ENCODE data around the gene MTTP.

MTTP gene

GRCh38 chr4:99573735-99574368 is 772 bp upstream of the MTTP start:
- no peak overlapping the region for H3K4me3 ChIP-seq (ENCODE audit: severe bottlenecking)
- DNase-seq (ENCODE audit: low spot score) (no peak), ATAC-seq (ENCODE audit: low read depth) (no peak)
- H3K9me3 ChIP-seq (ENCODE audit: severe bottlenecking), result no peaks in the 10 kb centered on the region
- H3K4me1 ChIP-seq (ENCODE audit: insufficient read depth, poor library complexity, severe bottlenecking), result peaks cover 4% of the 10 kb centered on the region
- no peak overlapping the region for H3K27ac ChIP-seq (ENCODE audit: poor library complexity, severe bottlenecking)
- H3K27me3 ChIP-seq (ENCODE audit: insufficient read depth, poor library complexity, severe bottlenecking), result no peaks in the 10 kb centered on the region
- H3K36me3 ChIP-seq (ENCODE audit: low read depth), result no peaks in the 10 kb centered on the region
- no peak for TF ChIP-seq CTCF (IDR thresholded peaks at IDR 0.05; ENCODE audit: poor library complexity, severe bottlenecking)

DNA sequence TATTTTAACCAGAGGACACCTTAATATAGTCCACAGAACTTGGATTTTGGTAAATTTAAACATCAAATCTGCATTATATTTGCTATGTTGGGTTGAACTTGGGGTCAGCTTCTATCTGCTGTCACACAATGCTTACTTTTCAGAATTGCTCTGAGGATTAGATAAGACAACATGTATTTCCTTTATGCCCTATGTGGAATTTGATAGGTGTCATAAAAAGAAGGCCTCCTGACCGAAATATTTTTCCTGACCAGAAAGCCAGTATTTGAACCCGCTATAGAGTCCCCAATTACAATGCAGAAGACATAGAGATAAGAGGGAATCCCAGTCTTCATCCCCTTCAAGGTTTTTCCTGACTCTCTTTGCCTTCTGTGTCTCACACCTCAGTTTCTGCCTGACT is 4.1 kb downstream of the MTTP start:
- Histone ChIP-seq H3K27me3 (ENCODE audit: insufficient read depth, poor library complexity, severe bottlenecking) (no peaks in the 10 kb centered on the region), H3K27ac (ENCODE audit: poor library complexity, severe bottlenecking) (no peak overlapping the region), H3K4me1 (ENCODE audit: insufficient read depth, poor library complexity, severe bottlenecking) (no peaks in the 10 kb centered on the region), H3K36me3 (ENCODE audit: low read depth) (0 out of 2 replicates have a peak, but pooled peaks cover under 1% of the 10 kb centered on the region), H3K4me3 (ENCODE audit: severe bottlenecking) (no peak overlapping the region), H3K9me3 (ENCODE audit: severe bottlenecking) (no peaks in the 10 kb centered on the region)
- TF ChIP-seq CTCF (IDR thresholded peaks at IDR 0.05; ENCODE audit: poor library complexity, severe bottlenecking), result no peak
- no peak for DNase-seq (ENCODE audit: low spot score)
- ATAC-seq (ENCODE audit: low read depth), result no peak

DNA sequence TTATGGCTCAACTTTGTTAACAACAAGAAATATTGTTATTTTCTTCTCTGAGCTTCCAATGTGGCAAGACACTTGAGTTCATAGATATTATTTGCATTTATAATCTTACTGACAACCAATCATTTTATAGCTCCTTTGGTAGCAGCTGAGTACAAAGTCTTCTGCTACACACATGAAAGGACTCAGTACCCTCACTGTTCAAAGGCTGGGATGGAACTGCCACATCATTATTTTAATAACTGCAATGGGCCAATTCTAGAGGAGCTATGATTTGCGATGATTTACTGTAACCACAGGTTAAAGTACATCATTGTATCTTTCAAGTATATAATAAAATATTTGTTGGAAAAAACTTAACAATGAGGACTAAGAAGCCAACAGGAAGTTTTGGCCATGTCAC is 10.9 kb downstream of the MTTP start:
- Histone ChIP-seq H3K4me1 (ENCODE audit: insufficient read depth, poor library complexity, severe bottlenecking) (no peaks in the 10 kb centered on the region), H3K4me3 (ENCODE audit: severe bottlenecking) (no peak overlapping the region), H3K27ac (ENCODE audit: poor library complexity, severe bottlenecking) (no peak overlapping the region), H3K36me3 (ENCODE audit: low read depth) (0 out of 2 replicates have a peak, but pooled peaks cover 3% of the 10 kb centered on the region), H3K27me3 (ENCODE audit: insufficient read depth, poor library complexity, severe bottlenecking) (no peaks in the 10 kb centered on the region), H3K9me3 (ENCODE audit: severe bottlenecking) (no peaks in the 10 kb centered on the region)
- DNase-seq (ENCODE audit: low spot score) (no peak), ATAC-seq (ENCODE audit: low read depth) (no peak)
- TF ChIP-seq CTCF (IDR thresholded peaks at IDR 0.05; ENCODE audit: poor library complexity, severe bottlenecking), result no peak

DNA sequence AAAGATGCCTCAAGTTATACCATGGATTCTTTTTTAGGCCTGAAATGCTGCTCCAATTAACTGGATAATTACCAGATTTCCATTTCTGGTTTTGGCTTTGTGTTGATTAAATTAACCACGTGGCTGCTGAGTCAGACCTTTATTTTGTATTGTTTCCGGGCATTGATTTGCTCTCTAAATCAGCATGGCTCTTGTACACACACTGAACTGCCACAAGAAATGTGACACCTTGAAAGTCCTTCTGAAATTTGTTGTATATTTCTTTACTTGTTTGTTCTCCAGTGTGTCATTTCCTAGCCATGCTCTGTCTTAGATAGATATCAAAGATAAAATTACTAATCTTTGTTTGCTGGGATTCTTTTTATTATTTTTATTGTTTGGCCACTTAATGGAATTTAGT is 11.7 kb downstream of the MTTP start:
- no peaks in the 10 kb centered on the region for H3K4me1 ChIP-seq (ENCODE audit: insufficient read depth, poor library complexity, severe bottlenecking)
- H3K27me3 ChIP-seq (ENCODE audit: insufficient read depth, poor library complexity, severe bottlenecking), result no peaks in the 10 kb centered on the region
- H3K4me3 ChIP-seq (ENCODE audit: severe bottlenecking), result no peak overlapping the region
- no peak for DNase-seq (ENCODE audit: low spot score)
- H3K27ac ChIP-seq (ENCODE audit: poor library complexity, severe bottlenecking), result no peak overlapping the region
- H3K36me3 ChIP-seq (ENCODE audit: low read depth), result 0 out of 2 replicates have a peak, but pooled peaks cover 3% of the 10 kb centered on the region
- H3K9me3 ChIP-seq (ENCODE audit: severe bottlenecking), result no peaks in the 10 kb centered on the region
- TF ChIP-seq CTCF (IDR thresholded peaks at IDR 0.05; ENCODE audit: poor library complexity, severe bottlenecking), result no peak
- ATAC-seq (ENCODE audit: low read depth), result no peak

DNA sequence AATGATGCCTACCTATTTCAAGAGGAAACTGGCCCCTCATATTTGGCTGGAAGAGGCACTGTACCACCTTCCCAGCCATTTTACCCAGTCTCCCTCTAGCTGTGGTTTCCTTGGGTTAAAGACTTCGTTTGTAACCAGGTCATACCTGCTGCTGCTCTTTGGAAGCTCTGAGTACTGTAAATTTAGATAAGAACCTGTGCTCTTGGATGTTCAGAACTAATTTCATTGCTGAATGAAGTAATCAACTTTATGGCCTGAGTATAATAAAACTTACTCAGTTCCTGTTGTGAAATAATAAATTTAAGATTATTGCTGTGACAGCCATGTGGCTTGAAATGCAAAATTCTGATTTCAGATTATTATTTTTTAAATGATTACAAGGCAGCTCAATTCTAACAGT is 12.2 kb downstream of the MTTP start:
- no peaks in the 10 kb centered on the region for H3K27me3 ChIP-seq (ENCODE audit: insufficient read depth, poor library complexity, severe bottlenecking)
- H3K36me3 ChIP-seq (ENCODE audit: low read depth), result 0 out of 2 replicates have a peak, but pooled peaks cover 3% of the 10 kb centered on the region
- no peak overlapping the region for H3K27ac ChIP-seq (ENCODE audit: poor library complexity, severe bottlenecking)
- no peak overlapping the region for H3K4me3 ChIP-seq (ENCODE audit: severe bottlenecking)
- ATAC-seq (ENCODE audit: low read depth), result no peak
- no peaks in the 10 kb centered on the region for H3K4me1 ChIP-seq (ENCODE audit: insufficient read depth, poor library complexity, severe bottlenecking)
- no peak for DNase-seq (ENCODE audit: low spot score)
- no peaks in the 10 kb centered on the region for H3K9me3 ChIP-seq (ENCODE audit: severe bottlenecking)
- no peak for TF ChIP-seq CTCF (IDR thresholded peaks at IDR 0.05; ENCODE audit: poor library complexity, severe bottlenecking)
